Measurements from ENCODE around the gene ABHD18. TPM values are rescaled to one million over a fixed set of nuclear protein-coding genes. Genes with fewer than 3 reads are reported as not detected.
"Not testable (repeated sequence)": the region's sequence is repeated elsewhere in the genome, so short reads cannot be mapped to it uniquely, and the experiment has no call there.

Gene ABHD18
- polyA plus RNA-seq, 4 donors: 5.8 to 17.4 (median 10.0) TPM

DNA sequence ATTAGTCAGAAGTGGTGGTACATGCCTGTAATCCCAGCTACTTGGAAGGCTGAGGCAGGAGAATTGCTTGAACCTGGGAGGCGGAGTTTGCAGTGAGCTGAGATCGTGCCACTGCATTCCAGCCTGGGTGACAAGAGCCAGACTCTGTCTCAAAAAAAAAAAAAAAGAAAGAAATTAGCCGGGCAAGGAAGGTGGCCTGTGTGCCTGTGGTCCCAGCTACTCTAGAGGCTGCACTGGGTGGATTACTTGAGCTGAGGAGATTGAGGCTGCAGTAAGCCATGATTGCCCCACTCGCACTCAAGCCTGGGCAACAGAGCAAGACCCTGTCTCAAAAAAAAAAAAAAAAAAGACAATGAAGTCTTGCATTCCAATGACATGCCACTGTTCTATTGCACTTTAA is 5.7 kb downstream of the ABHD18 start:
- FAIRE-seq; DNase-seq; H3K9me3 ChIP-seq (ENCODE audit: control insufficient read depth in 2 of 2, insufficient read depth in 1 of 2, low read depth in 1 of 2, low read length in 1 of 2); H3K4me1 ChIP-seq (ENCODE audit: control insufficient read depth in 3 of 3, insufficient read depth in 2 of 3, low read depth in 1 of 3, low read length in 2 of 3); H3K4me3 ChIP-seq (ENCODE audit: low read depth in 1 of 3, low read length in 3 of 3); H3K27me3 ChIP-seq (ENCODE audit: control insufficient read depth in 3 of 3, insufficient read depth in 3 of 3, low read length in 3 of 3); H3K27ac ChIP-seq (ENCODE audit: low read depth in 1 of 3, low read length in 2 of 3): not testable (repeated sequence)
- peaks cover 0 to 10% (median 4%) of the 10 kb centered on the region in 3 donors for H3K36me3 ChIP-seq (ENCODE audit: control insufficient read depth in 3 of 3, insufficient read depth in 2 of 3, low read depth in 1 of 3, low read length in 3 of 3)
- 74 to 87% (median 84%) methylated on average over 4 of the region's 4 CpGs for WGBS, 3 donors

- 86 to 92% (median 92%) methylated on average over 2 of the region's 2 CpGs for WGBS, 3 donors
- no peaks in the 10 kb centered on the region for H3K4me1 ChIP-seq (ENCODE audit: control insufficient read depth in 3 of 3, insufficient read depth in 2 of 3, low read depth in 1 of 3, low read length in 2 of 3)
- DNase-seq (no peak), FAIRE-seq (no peak)
- H3K9me3 ChIP-seq (ENCODE audit: control insufficient read depth in 2 of 2, insufficient read depth in 1 of 2, low read depth in 1 of 2, low read length in 1 of 2): peaks cover 0 to 7% of the 10 kb centered on the region in 2 donors
- peaks cover 0 to 11% (median 4%) of the 10 kb centered on the region in 3 donors for H3K36me3 ChIP-seq (ENCODE audit: control insufficient read depth in 3 of 3, insufficient read depth in 2 of 3, low read depth in 1 of 3, low read length in 3 of 3)
- H3K27me3 ChIP-seq (ENCODE audit: control insufficient read depth in 3 of 3, insufficient read depth in 3 of 3, low read length in 3 of 3): no peaks in the 10 kb centered on the region
- H3K4me3 ChIP-seq (ENCODE audit: low read depth in 1 of 3, low read length in 3 of 3): no peak overlapping the region
- no peak overlapping the region for H3K27ac ChIP-seq (ENCODE audit: low read depth in 1 of 3, low read length in 2 of 3)
Measured at GRCh38 chr4:127975121-127975770, 10.0 kb downstream of the ABHD18 start.

DNA sequence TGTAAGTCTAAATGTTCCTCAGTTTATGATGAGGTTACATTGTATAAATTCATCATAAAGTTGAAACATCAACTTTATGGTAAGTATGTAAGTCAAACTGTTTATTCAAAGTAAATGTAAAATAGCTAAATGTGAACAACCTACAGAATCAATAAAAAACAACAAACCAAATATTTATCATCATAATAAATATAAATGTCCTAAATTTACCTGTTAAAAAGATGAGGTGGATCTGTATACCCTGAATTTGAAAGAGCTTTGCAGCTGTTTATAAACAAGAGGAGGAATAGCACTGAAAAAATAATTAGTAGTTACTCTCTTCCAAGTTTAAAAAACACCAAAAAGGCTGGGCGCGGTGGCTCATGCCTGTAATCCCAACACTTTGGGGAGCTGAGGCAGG is 13.7 kb downstream of the ABHD18 start:
- no peak for DNase-seq
- peak; percentile 77 for FAIRE-seq
- Histone ChIP-seq H3K4me1 (ENCODE audit: control insufficient read depth in 3 of 3, insufficient read depth in 2 of 3, low read depth in 1 of 3, low read length in 2 of 3) (no peaks in the 10 kb centered on the region), H3K27ac (ENCODE audit: low read depth in 1 of 3, low read length in 2 of 3) (no peak overlapping the region), H3K9me3 (ENCODE audit: control insufficient read depth in 2 of 2, insufficient read depth in 1 of 2, low read depth in 1 of 2, low read length in 1 of 2) (peaks cover 0 to 7% of the 10 kb centered on the region in 2 donors), H3K36me3 (ENCODE audit: control insufficient read depth in 3 of 3, insufficient read depth in 2 of 3, low read depth in 1 of 3, low read length in 3 of 3) (peaks cover 0 to 15% (median 0%) of the 10 kb centered on the region in 3 donors), H3K27me3 (ENCODE audit: control insufficient read depth in 3 of 3, insufficient read depth in 3 of 3, low read length in 3 of 3) (no peaks in the 10 kb centered on the region), H3K4me3 (ENCODE audit: low read depth in 1 of 3, low read length in 3 of 3) (no peak overlapping the region)
- 95 to 100% (median 99%) methylated on average over 2 of the region's 2 CpGs for WGBS, 3 donors

DNA sequence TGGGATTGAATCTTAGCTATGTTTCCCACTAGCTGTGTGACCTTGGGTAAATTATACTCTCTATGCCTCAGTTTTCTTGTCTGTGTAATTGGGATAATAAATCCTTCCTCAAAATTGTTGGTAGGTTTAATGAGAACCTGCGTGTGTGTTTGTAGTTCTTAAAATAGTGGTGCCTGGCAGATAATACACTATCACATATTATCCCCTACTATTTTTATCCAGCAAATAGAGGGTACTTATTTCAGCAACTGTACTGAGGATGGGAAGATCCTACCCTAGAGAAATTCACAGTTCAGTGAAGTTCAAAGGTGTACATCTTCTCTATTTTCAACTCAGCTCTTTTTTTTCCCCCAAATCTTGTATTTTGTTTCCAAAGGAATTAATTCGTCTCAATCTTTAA is 17.2 kb downstream of the ABHD18 start:
- Histone ChIP-seq H3K36me3 (ENCODE audit: control insufficient read depth in 3 of 3, insufficient read depth in 2 of 3, low read depth in 1 of 3, low read length in 3 of 3) (peaks cover 0 to 15% (median 0%) of the 10 kb centered on the region in 3 donors), H3K27ac (ENCODE audit: low read depth in 1 of 3, low read length in 2 of 3) (no peak overlapping the region), H3K4me1 (ENCODE audit: control insufficient read depth in 3 of 3, insufficient read depth in 2 of 3, low read depth in 1 of 3, low read length in 2 of 3) (no peaks in the 10 kb centered on the region), H3K27me3 (ENCODE audit: control insufficient read depth in 3 of 3, insufficient read depth in 3 of 3, low read length in 3 of 3) (no peaks in the 10 kb centered on the region), H3K4me3 (ENCODE audit: low read depth in 1 of 3, low read length in 3 of 3) (no peak overlapping the region), H3K9me3 (ENCODE audit: control insufficient read depth in 2 of 2, insufficient read depth in 1 of 2, low read depth in 1 of 2, low read length in 1 of 2) (peaks cover 0 to 7% of the 10 kb centered on the region in 2 donors)
- WGBS, 3 donors: 91 to 100% (median 95%) methylated on average over 2 of the region's 2 CpGs
- FAIRE-seq (no peak), DNase-seq (no peak)

DNA sequence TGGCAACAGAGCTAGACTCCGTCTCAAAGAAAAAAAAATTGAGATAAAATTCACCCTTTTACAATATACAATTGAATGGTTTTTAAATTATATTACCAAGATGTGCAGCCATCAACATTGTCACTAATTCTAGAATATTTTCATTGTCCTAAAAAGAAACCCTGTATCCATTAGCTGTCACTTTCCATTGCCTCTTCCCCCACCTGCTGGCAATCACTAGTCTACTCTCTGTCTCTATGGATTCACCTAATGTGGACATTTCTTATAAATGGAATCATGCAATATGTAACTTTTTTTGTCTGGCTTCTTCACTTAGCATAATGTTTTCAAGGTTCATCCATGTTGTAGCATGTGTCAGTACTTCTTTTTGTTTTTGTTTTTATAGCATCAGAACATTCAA is 20.8 kb downstream of the ABHD18 start:
- H3K4me3 ChIP-seq (ENCODE audit: low read depth in 1 of 3, low read length in 3 of 3): no peak overlapping the region
- no peak overlapping the region for H3K27ac ChIP-seq (ENCODE audit: low read depth in 1 of 3, low read length in 2 of 3)
- DNase-seq (no peak), FAIRE-seq (no peak)
- peaks cover 2 to 25% (median 4%) of the 10 kb centered on the region in 3 donors for H3K36me3 ChIP-seq (ENCODE audit: control insufficient read depth in 3 of 3, insufficient read depth in 2 of 3, low read depth in 1 of 3, low read length in 3 of 3)
- no peaks in the 10 kb centered on the region for H3K27me3 ChIP-seq (ENCODE audit: control insufficient read depth in 3 of 3, insufficient read depth in 3 of 3, low read length in 3 of 3)
- H3K9me3 ChIP-seq (ENCODE audit: control insufficient read depth in 2 of 2, insufficient read depth in 1 of 2, low read depth in 1 of 2, low read length in 1 of 2): no peaks in the 10 kb centered on the region
- H3K4me1 ChIP-seq (ENCODE audit: control insufficient read depth in 3 of 3, insufficient read depth in 2 of 3, low read depth in 1 of 3, low read length in 2 of 3): no peaks in the 10 kb centered on the region
- 94 to 100% (median 100%) methylated on average over 1 of the region's 1 CpG for WGBS, 3 donors

DNA sequence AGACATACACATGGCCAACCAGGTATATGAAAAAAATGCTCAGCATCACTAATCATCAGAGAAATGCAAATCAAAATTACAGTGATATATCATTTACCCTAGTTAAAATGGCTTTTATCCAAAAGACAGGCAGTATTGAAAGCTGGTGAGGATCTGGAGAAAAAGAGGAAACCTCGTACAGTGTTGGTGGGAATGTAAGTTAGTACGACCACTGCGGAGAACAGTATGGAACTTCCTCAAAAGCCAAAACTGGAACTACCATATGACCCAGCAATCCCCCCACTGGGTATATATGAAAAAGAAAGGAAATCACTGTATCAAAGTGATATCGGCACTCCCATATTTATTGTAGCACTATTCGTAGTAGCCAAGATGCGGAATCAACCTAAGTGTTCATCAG is 23.4 kb downstream of the ABHD18 start:
- no peak overlapping the region for H3K4me3 ChIP-seq (ENCODE audit: low read depth in 1 of 3, low read length in 3 of 3)
- WGBS, 3 donors: 93 to 96% (median 94%) methylated on average over 6 of the region's 6 CpGs
- H3K27ac ChIP-seq (ENCODE audit: low read depth in 1 of 3, low read length in 2 of 3): no peak overlapping the region
- no peaks in the 10 kb centered on the region for H3K27me3 ChIP-seq (ENCODE audit: control insufficient read depth in 3 of 3, insufficient read depth in 3 of 3, low read length in 3 of 3)
- FAIRE-seq (no peak), DNase-seq (no peak)
- peaks cover 2 to 27% (median 6%) of the 10 kb centered on the region in 3 donors for H3K36me3 ChIP-seq (ENCODE audit: control insufficient read depth in 3 of 3, insufficient read depth in 2 of 3, low read depth in 1 of 3, low read length in 3 of 3)
- H3K9me3 ChIP-seq (ENCODE audit: control insufficient read depth in 2 of 2, insufficient read depth in 1 of 2, low read depth in 1 of 2, low read length in 1 of 2): no peaks in the 10 kb centered on the region
- no peaks in the 10 kb centered on the region for H3K4me1 ChIP-seq (ENCODE audit: control insufficient read depth in 3 of 3, insufficient read depth in 2 of 3, low read depth in 1 of 3, low read length in 2 of 3)

DNA sequence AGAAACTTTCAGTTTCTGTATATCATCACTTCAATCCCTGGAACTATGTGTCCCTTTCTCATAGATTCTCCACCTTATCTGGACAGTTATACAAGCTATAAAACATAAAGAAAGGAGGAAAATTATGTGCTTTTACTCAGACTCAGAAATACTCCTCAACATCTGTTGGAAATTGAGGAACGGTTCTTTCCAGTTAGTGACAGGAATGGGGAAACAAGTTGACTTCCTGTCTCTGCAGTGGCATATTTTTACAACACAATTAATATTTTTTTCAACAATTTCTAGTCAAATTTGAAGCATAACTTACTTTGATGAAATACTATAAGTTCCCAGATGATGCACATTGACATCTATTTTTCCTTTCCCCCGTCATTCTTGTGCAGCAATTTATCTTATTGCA is 27.9 kb downstream of the ABHD18 start:
- Histone ChIP-seq H3K4me3 (ENCODE audit: low read depth in 1 of 3, low read length in 3 of 3) (no peak overlapping the region), H3K27me3 (ENCODE audit: control insufficient read depth in 3 of 3, insufficient read depth in 3 of 3, low read length in 3 of 3) (no peaks in the 10 kb centered on the region), H3K36me3 (ENCODE audit: control insufficient read depth in 3 of 3, insufficient read depth in 2 of 3, low read depth in 1 of 3, low read length in 3 of 3) (peaks cover 2 to 27% (median 8%) of the 10 kb centered on the region in 3 donors), H3K4me1 (ENCODE audit: control insufficient read depth in 3 of 3, insufficient read depth in 2 of 3, low read depth in 1 of 3, low read length in 2 of 3) (no peaks in the 10 kb centered on the region), H3K27ac (ENCODE audit: low read depth in 1 of 3, low read length in 2 of 3) (no peak overlapping the region), H3K9me3 (ENCODE audit: control insufficient read depth in 2 of 2, insufficient read depth in 1 of 2, low read depth in 1 of 2, low read length in 1 of 2) (peaks cover 0 to 9% of the 10 kb centered on the region in 2 donors)
- WGBS, 3 donors: 71 to 96% (median 84%) methylated on average over 2 of the region's 2 CpGs
- DNase-seq (no peak), FAIRE-seq (no peak)

DNA sequence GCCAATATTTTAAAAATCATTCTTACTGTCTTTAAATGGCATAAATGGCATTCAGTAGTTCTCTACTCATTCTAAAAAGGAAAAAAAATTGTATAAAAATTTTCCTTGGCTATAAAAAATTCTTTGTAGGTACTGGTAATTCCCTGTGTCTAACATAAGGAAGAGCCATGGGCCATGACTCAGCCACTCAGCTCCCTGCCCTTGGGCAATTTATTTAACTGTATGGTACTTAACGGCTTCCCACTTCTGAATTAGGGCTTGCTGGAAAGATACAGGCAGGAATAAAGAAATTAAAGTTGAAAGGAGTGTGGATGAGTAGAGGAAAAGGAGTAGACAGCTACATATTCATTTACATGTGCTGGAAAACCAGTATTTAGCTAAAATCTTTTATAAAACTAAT is 30.6 kb downstream of the ABHD18 start:
- Histone ChIP-seq H3K4me3 (ENCODE audit: low read depth in 1 of 3, low read length in 3 of 3) (no peak overlapping the region), H3K27me3 (ENCODE audit: control insufficient read depth in 3 of 3, insufficient read depth in 3 of 3, low read length in 3 of 3) (no peaks in the 10 kb centered on the region), H3K27ac (ENCODE audit: low read depth in 1 of 3, low read length in 2 of 3) (no peak overlapping the region), H3K4me1 (ENCODE audit: control insufficient read depth in 3 of 3, insufficient read depth in 2 of 3, low read depth in 1 of 3, low read length in 2 of 3) (no peaks in the 10 kb centered on the region), H3K36me3 (ENCODE audit: control insufficient read depth in 3 of 3, insufficient read depth in 2 of 3, low read depth in 1 of 3, low read length in 3 of 3) (peaks cover 2 to 25% (median 7%) of the 10 kb centered on the region in 3 donors), H3K9me3 (ENCODE audit: control insufficient read depth in 2 of 2, insufficient read depth in 1 of 2, low read depth in 1 of 2, low read length in 1 of 2) (peaks cover 0 to 9% of the 10 kb centered on the region in 2 donors)
- DNase-seq (no peak), FAIRE-seq (no peak)
- WGBS, 3 donors: 94 to 97% (median 96%) methylated on average over 1 of the region's 1 CpG

GRCh38 chr4:127996521-127996920 is 31.3 kb downstream of the ABHD18 start:
- 95 to 97% (median 97%) methylated on average over 6 of the region's 6 CpGs for WGBS, 3 donors
- not testable (repeated sequence) for H3K4me1 ChIP-seq (ENCODE audit: control insufficient read depth in 3 of 3, insufficient read depth in 2 of 3, low read depth in 1 of 3, low read length in 2 of 3); FAIRE-seq; H3K27ac ChIP-seq (ENCODE audit: low read depth in 1 of 3, low read length in 2 of 3); H3K27me3 ChIP-seq (ENCODE audit: control insufficient read depth in 3 of 3, insufficient read depth in 3 of 3, low read length in 3 of 3); H3K9me3 ChIP-seq (ENCODE audit: control insufficient read depth in 2 of 2, insufficient read depth in 1 of 2, low read depth in 1 of 2, low read length in 1 of 2); DNase-seq; H3K4me3 ChIP-seq (ENCODE audit: low read depth in 1 of 3, low read length in 3 of 3)
- H3K36me3 ChIP-seq (ENCODE audit: control insufficient read depth in 3 of 3, insufficient read depth in 2 of 3, low read depth in 1 of 3, low read length in 3 of 3): peaks cover 2 to 20% (median 5%) of the 10 kb centered on the region in 3 donors
